HG03108 (cell line): ENCODE data around the gene GNA12.

Source experiments
- ATAC-seq: cut with Tn5 transposase; IDR thresholded peaks from one replicate; pipeline ENCODE4 v1.9.1; 2021; ENCODE audit warnings: moderate library complexity; ENCODE audit not compliant: unreplicated experiment

Gene GNA12

GRCh38 chr7:2805213-2805944 is 38.7 kb downstream of the GNA12 start:
- no peak for ATAC-seq

- ATAC-seq, result no peak
These were observed 39.8 kb downstream of the GNA12 start for GRCh38 chr7:2804227-2804763.

- ATAC-seq, result no peak
These were observed 40.4 kb downstream of the GNA12 start for GRCh38 chr7:2803755-2804154.

- ATAC-seq, result no peak
These were observed 40.8 kb downstream of the GNA12 start for GRCh38 chr7:2803342-2803692.

- ATAC-seq, result no peak
These were observed 41.4 kb downstream of the GNA12 start for GRCh38 chr7:2802504-2803341.

GRCh38 chr7:2802101-2802500 is 42.0 kb downstream of the GNA12 start:
- ATAC-seq, result no peak

- ATAC-seq, result no peak
These were observed 43.0 kb downstream of the GNA12 start for GRCh38 chr7:2800931-2801688.

GRCh38 chr7:2800220-2800930 is 43.7 kb downstream of the GNA12 start:
- no peak for ATAC-seq

GRCh38 chr7:2799253-2799652 is 44.9 kb downstream of the GNA12 start:
- no peak for ATAC-seq

- no peak for ATAC-seq
These were observed 45.4 kb downstream of the GNA12 start for GRCh38 chr7:2798669-2799068.

GRCh38 chr7:2796358-2797352 is 47.5 kb downstream of the GNA12 start:
- no peak for ATAC-seq

GRCh38 chr7:2795906-2796305 is 48.2 kb downstream of the GNA12 start:
- no peak for ATAC-seq

- ATAC-seq, result no peak
These were observed 49.1 kb downstream of the GNA12 start for GRCh38 chr7:2794836-2795636.

GRCh38 chr7:2792856-2793487 is 51.1 kb downstream of the GNA12 start:
- ATAC-seq, result no peak

- ATAC-seq, result no peak
These were observed 51.9 kb downstream of the GNA12 start for GRCh38 chr7:2792235-2792634.

- ATAC-seq, result no peak
These were observed 52.7 kb downstream of the GNA12 start for GRCh38 chr7:2791390-2791789.

- no peak for ATAC-seq
These were observed 56.7 kb downstream of the GNA12 start for GRCh38 chr7:2787251-2787951.
